Head of caudate nucleus (tissue), 42 donors: Measurements from ENCODE around the gene RAB40A.
A peak's percentile ranks its signal among the peaks of the same experiment; 100 is the strongest.
"Not testable (repeated sequence)": the region's sequence is repeated elsewhere in the genome, so short reads cannot be mapped to it uniquely, and the experiment has no call there.

Source experiments
- DNase-seq, 42 donors: peaks; one replicate each; pipeline versions ENCODE4 v3.0.0 to v3.0.0-alpha.2; 2020 to 2021; ENCODE audit warnings: mixed read lengths in 7 of 42
- intact Hi-C: fragments of 100-400 bp; cut with DNase I; formaldehyde crosslinking; loops from one replicate; pipeline ENCODE4 v1.15.0; 2022

RAB40A gene

GRCh38 chrX:103531002-103531401 is 11.7 kb upstream of the RAB40A start:
- intact Hi-C loops, result loop anchor here (5.0 to 10.0 kb wide), 2 partner anchors 156 to 284 kb away; partner anchors contain the start of gene MORF4L2
- no peak for DNase-seq

GRCh38 chrX:103530545-103530944 is 11.3 kb upstream of the RAB40A start:
- DNase-seq, result no peak
- intact Hi-C loops, result loop anchor here (5.0 to 10.0 kb wide), 2 partner anchors 157 to 284 kb away; partner anchors contain the start of gene MORF4L2

GRCh38 chrX:103529550-103529949 is 10.3 kb upstream of the RAB40A start:
- DNase-seq, result no peak
- intact Hi-C loops, result no loop called here

- intact Hi-C loops, result no loop called here
- DNase-seq, result no peak
These were observed 5.5 kb upstream of the RAB40A start for GRCh38 chrX:103524747-103525146.

- no peak for DNase-seq
- intact Hi-C loops, result no loop called here
These were observed 4.3 kb upstream of the RAB40A start for GRCh38 chrX:103523605-103524004.

GRCh38 chrX:103520386-103520785 is 1.1 kb upstream of the RAB40A start:
- intact Hi-C loops, result no loop called here
- no peak for DNase-seq

- DNase-seq, result no peak
- intact Hi-C loops, result no loop called here
These were observed 718 bp downstream of the RAB40A start for GRCh38 chrX:103518571-103518970.

GRCh38 chrX:103517246-103517645 is 2.0 kb downstream of the RAB40A start:
- DNase-seq, result no peak
- intact Hi-C loops, result no loop called here

GRCh38 chrX:103513476-103514108 is 5.7 kb downstream of the RAB40A start:
- DNase-seq, result no peak

GRCh38 chrX:103513067-103513466 is 6.2 kb downstream of the RAB40A start:
- DNase-seq, result no peak
- intact Hi-C loops, result no loop called here

More at GRCh38 chrX:103513476-103514108, 5.7 kb downstream of the RAB40A start:
- intact Hi-C loops, result no loop called here

GRCh38 chrX:103510031-103510430 is 9.3 kb downstream of the RAB40A start:
- intact Hi-C loops, result no loop called here
- DNase-seq, result no peak

GRCh38 chrX:103503853-103504207 is 15.5 kb downstream of the RAB40A start:
- no peak for DNase-seq
- intact Hi-C loops, result no loop called here

- intact Hi-C loops, result no loop called here
- no peak for DNase-seq
These were observed 16.0 kb downstream of the RAB40A start for GRCh38 chrX:103503163-103503852.

- DNase-seq, result no peak
- intact Hi-C loops, result no loop called here
These were observed 20.5 kb downstream of the RAB40A start for GRCh38 chrX:103498786-103499185.

- DNase-seq, result no peak
- intact Hi-C loops, result no loop called here
These were observed 23.5 kb downstream of the RAB40A start for GRCh38 chrX:103495786-103496185.

GRCh38 chrX:103493578-103493977 is 25.7 kb downstream of the RAB40A start:
- intact Hi-C loops, DNase-seq: not testable (repeated sequence)

GRCh38 chrX:103489733-103490132 is 29.6 kb downstream of the RAB40A start:
- intact Hi-C loops, result not testable (repeated sequence)
- DNase-seq, result peak in 34 of 42 donors; percentile 2 to 75 (median 37)

GRCh38 chrX:103488794-103489193 is 30.5 kb downstream of the RAB40A start:
- intact Hi-C loops, result no loop called here
- DNase-seq, result no peak

GRCh38 chrX:103488332-103488731 is 31.0 kb downstream of the RAB40A start:
- DNase-seq, result peak in 3 of 42 donors; percentile 15 to 29 (median 19)
- intact Hi-C loops, result no loop called here

GRCh38 chrX:103483720-103484119 is 35.6 kb downstream of the RAB40A start:
- intact Hi-C loops, result no loop called here
- DNase-seq, result no peak

GRCh38 chrX:103480526-103480925 is 38.8 kb downstream of the RAB40A start:
- intact Hi-C loops, result no loop called here
- peak in 1 of 42 donors; percentile 11 for DNase-seq
